Hepatocyte (in vitro differentiated cells): ENCODE data around the gene MYO1D.

Source experiments
- CTCF ChIP-seq: fragments of 200-600 bp; sonication (generic); IDR thresholded peaks from 2 replicates; pipeline ENCODE4 v1.5.1; 2016; ENCODE audit warnings: antibody characterized with exemption, mild to moderate bottlenecking; ENCODE audit not compliant: poor library complexity
- EZH2 ChIP-seq: fragments of 200-600 bp; sonication (generic); IDR thresholded peaks from 2 replicates; pipeline ENCODE4 v1.6.1; 2016; ENCODE audit warnings: antibody characterized with exemption, mild to moderate bottlenecking, borderline replicate concordance
- EZH2phosphoT487 ChIP-seq: fragments of 200-600 bp; sonication (generic); IDR thresholded peaks from one replicate; pipeline ENCODE4 v1.6.1; 2018; ENCODE audit warnings: antibody characterized with exemption, mild to moderate bottlenecking, low read depth, moderate library complexity; ENCODE audit not compliant: unreplicated experiment, severe bottlenecking

DNA sequence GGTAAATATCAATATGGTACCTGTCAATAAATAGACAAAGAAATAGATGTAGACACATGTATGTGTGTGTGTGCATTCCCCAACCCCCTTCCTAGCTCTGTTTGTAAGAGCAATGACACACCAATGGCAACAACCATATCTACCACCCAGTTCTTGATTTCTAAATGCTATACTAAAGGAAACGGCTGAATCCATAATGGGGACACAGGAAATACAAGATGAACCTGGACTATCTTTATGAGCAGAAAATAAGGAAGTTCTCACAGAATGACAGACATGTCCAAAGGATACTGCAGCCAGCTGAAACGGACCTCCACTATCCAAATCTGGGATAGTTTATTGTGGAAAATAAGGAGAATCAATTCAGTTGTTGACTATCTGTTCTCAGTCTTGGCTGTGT is 75.3 kb downstream of the MYO1D start:
- no peak for TF ChIP-seq CTCF
- TF ChIP-seq EZH2 = no peak
- no peak for TF ChIP-seq EZH2phosphoT487
